Keratinocyte (primary cell): ENCODE results near the gene NCKAP5. TPM values are rescaled to one million over a fixed set of nuclear protein-coding genes. Genes with fewer than 3 reads are reported as not detected.
A peak's percentile ranks its signal among the peaks of the same experiment; 100 is the strongest.

Experiments
- DNase-seq: peaks from one replicate; pipeline ENCODE4 v3.0.0-alpha.2; 2011; ENCODE audit warnings: low read depth, missing footprints, low spot score
- FAIRE-seq: peaks from 2 replicates; lab custom pipeline; 2011; peaks lifted over from hg19 to GRCh38; lab: Jason Lieb, UNC
- H2AFZ ChIP-seq: 2 replicates; pipeline ENCODE4 v1.6.0; 2012; ENCODE audit warnings: low read length, control low read depth, inconsistent platforms; ENCODE audit not compliant: control insufficient read depth
- H3K27ac ChIP-seq: 2 replicates; pipeline ENCODE4 v1.5.1; 2011; ENCODE audit warnings: low read length; ENCODE audit not compliant: control insufficient read depth, insufficient read depth
- H3K27me3 ChIP-seq: 3 replicates; pipeline ENCODE4 v1.6.0; 2011; ENCODE audit warnings: low read length; ENCODE audit not compliant: control insufficient read depth, insufficient read depth; ENCODE audit errors: extremely low read depth
- H3K36me3 ChIP-seq, 2 experiments: 2 replicates in 1 of 2; 3 replicates in 1 of 2; pipeline ENCODE4 v1.5.1; 2011; ENCODE audit warnings: low read length in 2 of 2, mild to moderate bottlenecking in 1 of 2; ENCODE audit not compliant: control insufficient read depth in 2 of 2, insufficient read depth in 2 of 2; ENCODE audit errors: extremely low read depth in 1 of 2
- H3K4me1 ChIP-seq: 3 replicates; pipeline ENCODE4 v1.5.1; 2011; ENCODE audit warnings: low read length; ENCODE audit not compliant: control insufficient read depth, insufficient read depth; ENCODE audit errors: extremely low read depth
- H3K4me2 ChIP-seq: 3 replicates; pipeline ENCODE4 v1.6.0; 2011; ENCODE audit warnings: low read depth, low read length; ENCODE audit not compliant: control insufficient read depth, insufficient read depth; ENCODE audit errors: extremely low read depth
- H3K4me3 ChIP-seq, 3 experiments: fragments of 200-600 bp in 1 of 3; sonication (generic) in 1 of 3; 2 replicates in 2 of 3; 3 replicates in 1 of 3; pipeline ENCODE4 v1.5.1; 2011 to 2016; ENCODE audit warnings: low read length in 3 of 3, mild to moderate bottlenecking in 3 of 3, control low read depth in 2 of 3, inconsistent platforms in 1 of 3, low read depth in 1 of 3, mixed read lengths in 1 of 3, mixed run types in 1 of 3, moderate library complexity in 1 of 3; ENCODE audit not compliant: control insufficient read depth in 2 of 3, insufficient read depth in 2 of 3; ENCODE audit errors: extremely low read depth in 1 of 3
- H3K79me2 ChIP-seq: 2 replicates; pipeline ENCODE4 v1.6.0; 2012; ENCODE audit warnings: low read length; ENCODE audit not compliant: control insufficient read depth, insufficient read depth
- H3K9ac ChIP-seq: 3 replicates; pipeline ENCODE4 v1.6.0; 2011; ENCODE audit warnings: low read length; ENCODE audit not compliant: control insufficient read depth, insufficient read depth; ENCODE audit errors: extremely low read depth
- H3K9me1 ChIP-seq: 3 replicates; pipeline ENCODE4 v1.6.0; 2011; ENCODE audit warnings: low read length; ENCODE audit not compliant: control insufficient read depth, insufficient read depth; ENCODE audit errors: extremely low read depth
- H3K9me3 ChIP-seq: 2 replicates; pipeline ENCODE4 v1.5.1; 2012; ENCODE audit warnings: low read depth, low read length; ENCODE audit not compliant: control insufficient read depth
- H4K20me1 ChIP-seq: 3 replicates; pipeline ENCODE4 v1.6.0; 2011; ENCODE audit warnings: low read length; ENCODE audit not compliant: control insufficient read depth, insufficient read depth; ENCODE audit errors: extremely low read depth
- CTCF ChIP-seq, 3 experiments: IDR thresholded peaks in 1 of 3; conservative IDR thresholded peaks in 1 of 3; optimal IDR thresholded peaks in 1 of 3; 2 replicates in 2 of 3; 3 replicates in 1 of 3; pipeline versions ENCODE3 to v1.5.1; 2011; ENCODE audit warnings: low read length in 3 of 3, mild to moderate bottlenecking in 3 of 3, moderate library complexity in 2 of 3, control low read depth in 1 of 3, inconsistent platforms in 1 of 3; ENCODE audit not compliant: insufficient read depth in 2 of 3; ENCODE audit errors: extremely low read depth in 1 of 3
- EZH2 ChIP-seq: IDR thresholded peaks from one replicate; pipeline ENCODE4 v1.6.1; 2012; ENCODE audit warnings: inconsistent platforms, mild to moderate bottlenecking, low read length, moderate library complexity
- dilution Hi-C: fragments of 300-500 bp; cut with MboI; formaldehyde crosslinking; loops from one replicate; pipeline ENCODE4 v1.7.0; 2020; ENCODE audit warnings: low sequenced_read_pairs; ENCODE audit not compliant: extremely low pct_ligation_motif_present
- polyA plus RNA-seq, 5 experiments: library from polyadenylated mRNA; depleted of rRNA in 3 of 5; stranded (reverse) in 3 of 5; stranded (forward) in 1 of 5; unstranded in 1 of 5; fragments of >200 nt; gene quantifications; 1 replicate in 1 of 5; 2 replicates in 3 of 5; 3 replicates in 1 of 5; pipeline versions ENCODE4 v1.2.1 to v1.2.3, GENCODE V29; 2011 to 2012; ENCODE audit warnings: missing spikeins in 2 of 5, low read depth in 1 of 5, low replicate concordance in 1 of 5

The NCKAP5 gene
- polyA plus RNA-seq, 1 donor (not counting 4 experiments of a cell fraction or from before 2014, with no cell fraction given) = 3.6 TPM

- Histone ChIP-seq H3K9me3 (no peaks in the 10 kb centered on the region), H3K79me2 (no peaks in the 10 kb centered on the region), H3K36me3 (no peaks in the 10 kb centered on the region), H3K9ac (peak overlapping the region; percentile 61), H3K27me3 (no peaks in the 10 kb centered on the region), H3K4me1 (peaks cover 13% of the 10 kb centered on the region), H2AFZ (peak overlapping the region; percentile 60), H3K27ac (peak overlapping the region; percentile 63), H4K20me1 (no peaks in the 10 kb centered on the region), H3K4me3 (peak overlapping the region; percentile 10 to 24 (median 15)), H3K4me2 (peak overlapping the region; percentile 93), H3K9me1 (no peaks in the 10 kb centered on the region)
- FAIRE-seq (peak; percentile 85), DNase-seq (no peak)
- dilution Hi-C loops = no loop called here
- TF ChIP-seq EZH2 = no peak
- TF ChIP-seq CTCF (optimal IDR thresholded peaks at IDR 0.05 in 1 of 3, IDR thresholded peaks at IDR 0.05 in 1 of 3, conservative IDR thresholded peaks at IDR 0.05 in 1 of 3; ENCODE audit: extremely low read depth in 1 of 3, insufficient read depth in 2 of 3, low read length in 3 of 3) = no peak
Observed at GRCh38 chr2:133362061-133362476, 206.2 kb downstream of the NCKAP5 start.

- no peak overlapping the region for H3K9ac ChIP-seq
Observed at GRCh38 chr2:133360882-133361281, 207.4 kb downstream of the NCKAP5 start.

More at GRCh38 chr2:133360882-133361281, 207.4 kb downstream of the NCKAP5 start:
- no peak for DNase-seq
- H3K9me1 ChIP-seq = no peaks in the 10 kb centered on the region
- H3K4me2 ChIP-seq = no peak overlapping the region
- H3K27ac ChIP-seq = no peak overlapping the region
- no peaks in the 10 kb centered on the region for H3K9me3 ChIP-seq
- H2AFZ ChIP-seq = no peak overlapping the region
- dilution Hi-C loops = no loop called here
- peaks cover 13% of the 10 kb centered on the region for H3K4me1 ChIP-seq
- no peaks in the 10 kb centered on the region for H3K27me3 ChIP-seq
- TF ChIP-seq CTCF (optimal IDR thresholded peaks at IDR 0.05 in 1 of 3, IDR thresholded peaks at IDR 0.05 in 1 of 3, conservative IDR thresholded peaks at IDR 0.05 in 1 of 3; ENCODE audit: extremely low read depth in 1 of 3, insufficient read depth in 2 of 3, low read length in 3 of 3) = no peak
- no peak for TF ChIP-seq EZH2
- H3K79me2 ChIP-seq = no peaks in the 10 kb centered on the region
- no peak for FAIRE-seq
- H3K36me3 ChIP-seq = no peaks in the 10 kb centered on the region
- H3K4me3 ChIP-seq = no peak overlapping the region
- no peaks in the 10 kb centered on the region for H4K20me1 ChIP-seq
